GM12801 (cell line): ENCODE results near the gene UNC5B.

Source experiments
- TF ChIP-seq, protein P1 (sequence below): IDR thresholded peaks from one replicate; pipeline ENCODE4 v1.5.1; 2011; ENCODE audit warnings: control low read depth; ENCODE audit not compliant: insufficient read length; ENCODE audit errors: extremely low read depth

The UNC5B gene

GRCh38 chr10:71209352-71209715 is 3.0 kb upstream of the UNC5B start:
- TF ChIP-seq, protein P1, sequence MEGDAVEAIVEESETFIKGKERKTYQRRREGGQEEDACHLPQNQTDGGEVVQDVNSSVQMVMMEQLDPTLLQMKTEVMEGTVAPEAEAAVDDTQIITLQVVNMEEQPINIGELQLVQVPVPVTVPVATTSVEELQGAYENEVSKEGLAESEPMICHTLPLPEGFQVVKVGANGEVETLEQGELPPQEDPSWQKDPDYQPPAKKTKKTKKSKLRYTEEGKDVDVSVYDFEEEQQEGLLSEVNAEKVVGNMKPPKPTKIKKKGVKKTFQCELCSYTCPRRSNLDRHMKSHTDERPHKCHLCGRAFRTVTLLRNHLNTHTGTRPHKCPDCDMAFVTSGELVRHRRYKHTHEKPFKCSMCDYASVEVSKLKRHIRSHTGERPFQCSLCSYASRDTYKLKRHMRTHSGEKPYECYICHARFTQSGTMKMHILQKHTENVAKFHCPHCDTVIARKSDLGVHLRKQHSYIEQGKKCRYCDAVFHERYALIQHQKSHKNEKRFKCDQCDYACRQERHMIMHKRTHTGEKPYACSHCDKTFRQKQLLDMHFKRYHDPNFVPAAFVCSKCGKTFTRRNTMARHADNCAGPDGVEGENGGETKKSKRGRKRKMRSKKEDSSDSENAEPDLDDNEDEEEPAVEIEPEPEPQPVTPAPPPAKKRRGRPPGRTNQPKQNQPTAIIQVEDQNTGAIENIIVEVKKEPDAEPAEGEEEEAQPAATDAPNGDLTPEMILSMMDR, result no peak

- TF ChIP-seq, protein P1, result no peak
Measured at GRCh38 chr10:71209731-71210541, 2.4 kb upstream of the UNC5B start.

- TF ChIP-seq, protein P1, result no peak
Measured at GRCh38 chr10:71210542-71210871, 1.9 kb upstream of the UNC5B start.

- TF ChIP-seq, protein P1, result no peak
Measured at GRCh38 chr10:71211053-71211452, 1.3 kb upstream of the UNC5B start.

- TF ChIP-seq, protein P1, result no peak
Measured at GRCh38 chr10:71211775-71212317, 524 bp upstream of the UNC5B start.

GRCh38 chr10:71213127-71213621 is 804 bp downstream of the UNC5B start:
- TF ChIP-seq, protein P1, result no peak

DNA sequence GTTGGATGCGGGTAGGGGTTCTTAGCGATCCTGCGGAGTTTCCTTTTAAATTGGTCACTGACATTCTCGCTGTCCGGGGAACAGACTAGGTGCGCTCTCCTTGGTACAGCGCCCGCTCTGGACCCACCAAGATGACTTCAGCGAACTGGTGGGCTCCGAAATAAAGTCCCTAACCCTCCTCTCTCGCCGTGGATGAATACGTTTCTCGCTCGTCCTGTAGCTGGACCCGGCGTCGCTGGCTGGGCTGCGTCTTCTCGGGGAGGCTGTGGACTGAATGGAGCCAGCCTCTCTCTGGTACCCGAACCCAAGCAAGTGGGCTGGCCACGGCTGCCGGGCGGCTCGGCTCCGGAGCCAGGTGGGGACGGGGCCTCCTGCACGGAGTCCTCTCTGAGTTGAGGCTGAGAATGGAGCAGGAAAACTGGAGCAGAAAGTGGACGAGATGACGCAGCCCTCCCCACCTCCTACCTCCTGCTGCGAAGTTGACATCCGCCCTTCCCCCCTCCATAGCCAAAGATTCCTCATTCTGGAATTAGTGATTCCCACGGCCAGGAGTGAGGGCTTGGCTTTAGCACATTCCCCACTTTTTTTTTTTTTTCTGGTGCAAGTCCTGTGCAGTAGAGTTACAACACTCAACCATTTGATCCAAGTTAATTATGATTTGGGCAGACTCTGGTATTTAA is 1.5 kb downstream of the UNC5B start:
- TF ChIP-seq, protein P1, result no peak
